Naive thymus-derived CD8-positive, alpha-beta T cell (primary cell): ENCODE data around the gene NRARP. TPM values are rescaled to one million over a fixed set of nuclear protein-coding genes. Genes with fewer than 3 reads are reported as not detected.
"Not testable (repeated sequence)": the region's sequence is repeated elsewhere in the genome, so short reads cannot be mapped to it uniquely, and the experiment has no call there.

Source experiments
- ATAC-seq, 2 donors: fragments of 150-1000 bp; cut with Tn5 transposase in 1 of 2; sonication (Bioruptor Pico), chemical (Tn5 transposase) in 1 of 2; 1 replicate in 1 of 2; 2 replicates in 1 of 2; pipeline ENCODE4 v1.10.0; 2021; ENCODE audit warnings: mild to moderate bottlenecking in 2 of 2, moderate library complexity in 2 of 2
- POLR2A ChIA-PET: fragments of 350-600 bp; sonication (Branson Sonifier 250); formaldehyde crosslinking; loops from one replicate; lab custom pipeline; 2021; ENCODE audit warnings: antibody characterized with exemption; lab: Charles Lee
- DNase-seq, 10 donors: peaks; one replicate each; pipeline versions ENCODE4 v3.0.0 to v3.0.0-alpha.2; 2020 to 2022
- H3K27ac Mint-ChIP-seq, 10 donors: one replicate each; pipeline ENCODE4 v1.8.0; 2020 to 2022; ENCODE audit warnings: mild to moderate bottlenecking in 10 of 10, mixed read lengths in 10 of 10, moderate library complexity in 4 of 10, inconsistent platforms in 1 of 10
- H3K27me3 Mint-ChIP-seq, 5 donors: one replicate each; pipeline ENCODE4 v1.8.0; 2021 to 2022; ENCODE audit warnings: mixed read lengths in 5 of 5
- H3K36me3 Mint-ChIP-seq, 3 donors: one replicate each; pipeline ENCODE4 v1.8.0; 2020 to 2022; ENCODE audit warnings: mixed read lengths in 3 of 3, mild to moderate bottlenecking in 2 of 3, inconsistent platforms in 1 of 3
- H3K4me1 Mint-ChIP-seq, 4 donors: one replicate each; pipeline ENCODE4 v1.8.0; 2021 to 2022; ENCODE audit warnings: mixed read lengths in 4 of 4
- H3K4me3 Mint-ChIP-seq, 10 donors: one replicate each; pipeline ENCODE4 v1.8.0; 2020 to 2022; ENCODE audit warnings: mild to moderate bottlenecking in 10 of 10, mixed read lengths in 10 of 10, moderate library complexity in 6 of 10, inconsistent platforms in 1 of 10
- H3K9me3 Mint-ChIP-seq, 9 donors: one replicate each; pipeline ENCODE4 v1.8.0; 2020 to 2022; ENCODE audit warnings: mixed read lengths in 9 of 9, mild to moderate bottlenecking in 3 of 9, inconsistent platforms in 1 of 9, moderate library complexity in 1 of 9
- polyA plus RNA-seq, 3 donors: library from polyadenylated mRNA; unstranded; fragments of 300-500 nt; fragmentation: Illumina TruSeq; gene quantifications; one replicate each; pipeline ENCODE4 v1.2.3, GENCODE V29; 2021
- total RNA-seq, 8 experiments: library from RNA in 2 of 8; stranded (reverse) in 2 of 8; gene quantifications; one replicate each; pipeline ENCODE4 v1.2.3 and lab custom pipeline; 2021 to 2026

NRARP gene
- total and polyA plus RNA-seq, 5 experiments from 2014 or later: 2.4 to 2.5 TPM; not detected in 3

DNA sequence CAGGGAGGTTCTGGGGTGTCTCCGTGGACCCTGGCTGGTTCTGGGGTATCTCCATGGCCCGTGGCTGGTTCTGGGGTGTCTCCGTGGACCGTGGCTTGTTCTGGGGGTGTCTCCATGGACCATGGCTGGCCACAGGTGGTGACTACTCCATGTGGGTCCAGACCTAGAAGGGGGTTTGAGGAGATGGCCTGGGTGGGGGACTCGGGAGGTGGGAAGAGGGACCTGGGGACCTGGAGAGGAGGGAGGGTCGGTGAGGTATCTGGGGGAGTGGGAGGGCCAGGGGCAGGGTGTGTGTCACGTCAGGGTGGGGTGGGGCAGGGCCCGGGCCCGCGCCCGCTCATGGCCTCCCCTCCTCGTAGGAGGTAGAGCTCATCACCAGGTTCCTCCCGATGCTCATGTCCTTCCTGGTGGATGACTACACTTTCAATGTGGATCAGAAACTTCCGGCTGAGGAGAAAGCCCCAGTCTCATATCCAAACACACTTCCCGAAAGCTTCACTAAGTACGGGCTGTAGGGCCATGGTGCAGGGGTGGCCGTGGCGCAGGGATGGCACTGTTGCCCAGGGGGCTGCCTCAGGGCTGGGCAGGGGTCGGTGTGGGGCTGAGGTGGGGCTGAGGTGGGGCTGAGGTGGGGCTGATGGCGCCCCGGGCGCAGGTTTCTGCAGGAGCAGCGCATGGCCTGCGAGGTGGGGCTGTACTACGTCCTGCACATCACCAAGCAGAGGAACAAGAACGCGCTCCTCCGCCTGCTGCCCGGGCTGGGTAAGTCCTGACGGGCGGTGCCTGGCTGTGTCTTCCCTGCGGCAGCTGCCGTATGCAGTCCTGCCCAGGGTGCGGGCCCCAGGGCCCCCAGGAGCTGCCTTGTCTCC, 35.3 kb downstream of the NRARP start:
- peaks cover 0 to 57% (median 23%) of the 10 kb centered on the region in 3 donors for H3K36me3 Mint-ChIP-seq
- POLR2A ChIA-PET: interaction anchor here (0.9 to 1.4 kb wide), 3 partner anchors 25 to 30 kb away, joined by 3 read pairs; no protein-coding TSS in a partner anchor
- DNase-seq (no peak), ATAC-seq (no peak)
- peaks cover 9 to 21% (median 13%) of the 10 kb centered on the region in 4 donors for H3K4me1 Mint-ChIP-seq
- no peak overlapping the region for H3K4me3 Mint-ChIP-seq
- no peak overlapping the region for H3K27ac Mint-ChIP-seq
- H3K27me3 Mint-ChIP-seq: no peaks in the 10 kb centered on the region
- no peaks in the 10 kb centered on the region for H3K9me3 Mint-ChIP-seq

DNA sequence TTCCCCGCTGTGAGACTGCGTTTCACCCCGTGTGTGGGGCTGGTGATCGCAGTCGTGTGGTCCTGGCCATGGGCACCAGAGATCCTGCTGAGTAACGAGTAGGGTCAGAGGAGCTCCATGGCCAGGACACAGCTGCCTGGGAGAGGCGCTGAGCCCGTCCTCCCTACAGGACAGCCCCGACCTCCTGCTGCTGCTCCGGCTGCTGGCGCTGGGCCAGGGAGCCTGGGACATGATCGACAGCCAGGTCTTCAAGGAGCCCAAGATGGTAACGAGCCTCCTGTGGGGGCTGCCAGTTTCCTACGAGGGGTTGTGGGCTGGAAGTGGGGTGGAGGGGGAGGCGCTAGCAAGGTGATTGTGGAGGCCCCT, 35.9 kb downstream of the NRARP start:
- POLR2A ChIA-PET: interaction anchor here (1.2 to 1.4 kb wide), 2 partner anchors 10 to 28 kb away, joined by 3 to 4 read pairs; no protein-coding TSS in a partner anchor
- H3K36me3 Mint-ChIP-seq: peaks cover 0 to 60% (median 26%) of the 10 kb centered on the region in 3 donors
- no peak for DNase-seq
- no peaks in the 10 kb centered on the region for H3K27me3 Mint-ChIP-seq
- no peak for ATAC-seq
- peaks cover 7 to 15% (median 9%) of the 10 kb centered on the region in 4 donors for H3K4me1 Mint-ChIP-seq
- H3K27ac Mint-ChIP-seq: no peak overlapping the region
- no peak overlapping the region for H3K4me3 Mint-ChIP-seq
- no peaks in the 10 kb centered on the region for H3K9me3 Mint-ChIP-seq

DNA sequence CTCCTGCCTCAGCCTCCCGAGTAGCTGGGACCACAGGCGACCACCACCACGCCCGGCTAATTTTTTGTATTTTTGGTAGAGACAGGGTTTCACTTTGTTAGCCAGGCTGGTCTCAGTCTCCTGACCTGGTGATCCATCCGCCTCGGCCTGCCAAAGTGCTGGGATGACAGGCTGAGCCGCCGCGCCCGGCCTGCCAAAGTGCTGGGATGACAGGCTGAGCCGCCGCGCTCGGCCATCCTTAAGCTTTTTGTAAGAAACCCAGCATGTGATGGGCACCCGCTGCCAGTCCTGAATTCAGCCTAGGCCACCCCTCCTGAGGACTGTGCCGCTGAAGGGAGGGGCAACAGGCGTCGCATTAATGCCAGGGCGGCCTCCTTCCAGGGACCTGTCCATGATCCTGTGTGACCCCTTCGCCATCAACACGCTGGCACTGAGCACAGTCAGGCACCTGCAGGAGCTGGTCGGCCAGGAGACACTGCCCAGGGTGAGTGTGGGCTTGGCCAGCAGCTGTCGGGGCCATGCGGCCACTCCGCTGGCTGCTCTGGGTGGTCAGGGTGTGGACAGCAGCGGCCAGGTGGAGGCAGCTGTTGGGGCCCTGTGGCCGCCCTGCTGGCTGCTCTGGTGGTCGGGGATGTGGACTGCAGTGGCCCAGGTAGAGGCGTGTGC, 36.4 kb downstream of the NRARP start:
- Mint-ChIP-seq H3K9me3 (no peaks in the 10 kb centered on the region), H3K27ac (no peak overlapping the region), H3K4me1 (peaks cover 5 to 13% (median 8%) of the 10 kb centered on the region in 4 donors), H3K4me3 (no peak overlapping the region), H3K27me3 (no peaks in the 10 kb centered on the region), H3K36me3 (peaks cover 0 to 62% (median 26%) of the 10 kb centered on the region in 3 donors)
- DNase-seq: no peak
- POLR2A ChIA-PET: interaction anchor here (1.2 to 1.4 kb wide), 3 partner anchors 9 to 28 kb away, joined by 3 to 4 read pairs (median 4); no protein-coding TSS in a partner anchor
- ATAC-seq: no peak

DNA sequence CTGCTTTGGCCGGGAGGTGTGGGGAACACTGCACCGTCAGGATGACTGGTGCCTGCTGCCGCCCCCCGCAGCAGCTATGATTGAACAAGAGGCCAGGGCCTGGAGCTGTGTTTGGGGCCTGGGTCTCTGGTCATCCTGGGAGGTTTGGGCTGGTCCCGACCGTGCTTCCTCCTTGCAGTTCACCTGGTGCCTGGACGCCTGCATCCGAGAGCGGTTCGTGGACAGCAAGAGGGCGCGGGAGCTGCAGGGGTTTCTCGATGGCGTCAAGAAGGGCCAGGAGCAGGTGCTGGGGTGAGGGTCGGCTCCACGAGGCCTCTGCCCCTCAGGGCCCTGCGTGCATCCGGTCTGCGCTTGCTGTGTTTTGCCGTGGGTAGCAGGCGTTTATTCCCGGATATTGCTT, 38.0 kb downstream of the NRARP start:
- ATAC-seq (no peak), DNase-seq (no peak)
- Mint-ChIP-seq H3K36me3 (peaks cover 0 to 54% (median 18%) of the 10 kb centered on the region in 3 donors), H3K4me1 (peaks cover 2 to 5% (median 4%) of the 10 kb centered on the region in 4 donors), H3K9me3 (no peaks in the 10 kb centered on the region), H3K27ac (peak overlapping the region in 1 of 10 donors; percentile 48), H3K4me3 (no peak overlapping the region), H3K27me3 (no peaks in the 10 kb centered on the region)
- POLR2A ChIA-PET: no interaction called here

DNA sequence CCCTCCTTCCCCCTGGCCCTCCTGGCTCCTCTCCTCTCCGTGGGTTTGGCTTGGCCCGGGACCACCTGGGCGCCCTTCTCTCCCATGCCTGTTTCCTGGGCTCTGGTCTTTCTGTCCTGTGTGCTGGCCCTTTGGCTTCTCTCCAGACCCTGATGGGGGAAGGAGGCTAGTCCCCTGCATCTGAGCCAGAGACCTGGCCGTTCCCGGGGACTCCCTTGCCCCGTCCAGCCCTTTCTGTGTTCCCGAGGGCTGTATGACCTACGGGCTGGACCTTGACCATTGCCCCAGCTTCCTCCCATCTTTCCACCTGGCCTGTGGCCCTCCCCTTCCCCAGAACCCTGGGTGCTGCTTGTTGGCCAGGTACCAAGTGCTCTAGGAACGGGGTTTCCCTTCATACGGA, 38.6 kb downstream of the NRARP start:
- Mint-ChIP-seq H3K9me3 (no peaks in the 10 kb centered on the region), H3K4me1 (peaks cover under 1 to 5% (median under 1%) of the 10 kb centered on the region in 4 donors), H3K36me3 (peaks cover 0 to 54% (median 14%) of the 10 kb centered on the region in 3 donors), H3K27me3 (no peaks in the 10 kb centered on the region), H3K4me3 (no peak overlapping the region), H3K27ac (no peak overlapping the region)
- ATAC-seq (no peak), DNase-seq (no peak)
- POLR2A ChIA-PET: no interaction called here

DNA sequence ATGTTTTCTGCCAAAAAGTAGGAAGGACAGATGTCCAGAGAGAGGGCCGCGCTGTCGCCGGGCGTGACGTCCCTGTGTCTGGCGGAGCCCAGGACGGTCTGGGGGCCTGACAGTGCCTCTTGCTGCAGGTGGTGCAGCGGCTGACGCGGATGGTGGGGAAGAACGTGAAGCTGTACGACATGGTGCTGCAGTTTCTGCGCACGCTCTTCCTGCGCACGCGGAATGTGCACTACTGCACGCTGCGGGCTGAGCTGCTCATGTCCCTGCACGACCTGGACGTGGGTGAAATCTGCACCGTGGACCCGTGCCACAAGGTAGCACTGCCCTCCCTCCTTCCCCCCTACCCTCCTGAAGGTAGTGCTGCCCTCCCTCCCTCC, 39.2 kb downstream of the NRARP start:
- POLR2A ChIA-PET: no interaction called here
- H3K4me1 Mint-ChIP-seq: peaks cover 0 to 5% (median under 1%) of the 10 kb centered on the region in 4 donors
- no peak overlapping the region for H3K27ac Mint-ChIP-seq
- no peaks in the 10 kb centered on the region for H3K9me3 Mint-ChIP-seq
- H3K27me3 Mint-ChIP-seq: no peaks in the 10 kb centered on the region
- no peak overlapping the region for H3K4me3 Mint-ChIP-seq
- no peak for DNase-seq
- ATAC-seq: no peak
- H3K36me3 Mint-ChIP-seq: peaks cover 0 to 51% (median 13%) of the 10 kb centered on the region in 3 donors

DNA sequence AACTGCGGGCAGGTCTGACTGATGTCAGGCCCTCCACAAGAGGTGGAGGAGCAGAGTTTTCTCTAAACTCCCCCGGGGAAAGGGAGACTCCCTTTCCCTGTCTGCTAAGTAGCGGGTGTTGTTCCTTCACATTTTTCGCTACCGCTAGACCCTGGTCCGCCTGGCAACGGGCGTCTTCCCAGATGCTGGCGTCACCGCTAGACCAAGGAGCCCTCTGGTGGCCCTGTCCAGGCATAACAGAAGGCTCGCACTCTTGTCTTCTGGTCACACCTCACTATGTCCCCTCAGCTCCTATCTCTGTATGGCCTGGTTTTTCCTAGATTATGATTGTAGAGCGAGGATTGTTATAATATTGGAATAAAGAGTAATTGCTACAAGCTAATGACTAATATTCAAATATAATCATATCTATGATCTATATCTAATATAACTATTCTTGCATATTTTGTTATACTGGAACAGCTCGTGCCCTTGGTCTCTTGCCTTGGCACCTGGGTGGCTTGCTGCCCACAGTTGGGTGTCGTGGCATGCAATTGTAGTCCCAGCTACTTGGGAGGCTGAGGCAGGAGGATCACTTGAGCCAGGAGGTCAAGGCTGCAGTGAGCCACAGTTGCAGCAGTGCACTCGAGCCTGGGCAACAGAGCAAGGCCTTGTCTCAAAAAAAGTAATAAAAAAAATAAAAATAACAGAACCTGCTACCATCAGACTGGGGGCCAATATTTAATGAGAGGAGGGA, 39.7 kb downstream of the NRARP start:
- peak in 1 of 10 donors; percentile 38 for DNase-seq
- H3K9me3 Mint-ChIP-seq, H3K4me3 Mint-ChIP-seq, H3K27me3 Mint-ChIP-seq, ATAC-seq, H3K4me1 Mint-ChIP-seq, H3K27ac Mint-ChIP-seq: not testable (repeated sequence)
- H3K36me3 Mint-ChIP-seq: peaks cover 0 to 46% (median 9%) of the 10 kb centered on the region in 3 donors
- POLR2A ChIA-PET: interaction anchor here (1.2 kb wide), 1 partner anchor 8 kb away, joined by 4 read pairs; no protein-coding TSS in a partner anchor

DNA sequence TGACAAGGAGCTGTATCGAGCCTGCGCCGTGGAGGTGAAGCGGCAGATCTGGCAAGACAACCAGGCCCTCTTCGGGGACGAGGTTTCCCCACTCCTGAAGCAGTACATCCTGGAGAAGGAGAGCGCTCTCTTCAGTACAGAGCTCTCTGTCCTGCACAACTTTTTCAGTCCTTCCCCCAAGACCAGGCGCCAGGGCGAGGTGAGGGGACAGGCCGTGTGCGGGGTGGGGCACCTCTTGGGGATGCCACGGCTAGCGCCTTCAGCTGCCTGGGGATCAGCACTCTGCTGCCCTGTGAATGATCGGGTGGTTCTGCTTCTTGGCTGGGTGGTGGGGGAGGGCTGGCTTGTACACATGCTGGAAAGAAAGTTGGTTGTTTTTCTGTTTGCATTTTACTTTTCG, 45.2 kb downstream of the NRARP start:
- peak overlapping the region; percentile 59 to 96 (median 86) for H3K4me3 Mint-ChIP-seq
- ATAC-seq: no peak

DNA sequence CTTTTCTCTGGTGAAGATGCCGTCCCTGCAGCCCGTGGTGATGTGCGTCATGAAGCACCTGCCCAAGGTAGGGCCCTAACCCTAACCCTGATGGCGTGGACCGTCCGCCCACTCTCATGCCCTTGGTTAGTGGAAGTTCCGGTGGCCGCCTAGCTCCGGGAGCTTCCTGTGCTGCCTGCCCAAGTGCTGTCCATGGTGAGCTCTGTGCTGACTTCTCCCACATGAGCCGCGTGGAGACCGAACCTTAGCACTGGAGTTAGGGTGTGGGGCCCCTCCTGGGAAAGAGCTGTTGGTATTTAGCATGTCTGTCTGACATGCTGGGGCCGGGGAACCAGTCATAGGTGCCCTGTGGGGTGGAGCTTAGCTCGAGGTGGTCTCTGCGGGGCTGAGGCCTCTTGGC, 45.7 kb downstream of the NRARP start:
- POLR2A ChIA-PET: interaction anchor here (0.6 to 8.2 kb wide), 9 partner anchors 9 to 293 kb away, joined by 3 to 139 read pairs (median 6); partner anchors contain the start of genes EXD3, MAN1B1 and TUBB4B
- Mint-ChIP-seq H3K36me3 (peaks cover 0 to 17% (median 0%) of the 10 kb centered on the region in 3 donors), H3K4me3 (peak overlapping the region; percentile 84 to 96 (median 87)), H3K9me3 (no peaks in the 10 kb centered on the region), H3K27me3 (no peaks in the 10 kb centered on the region), H3K27ac (peak overlapping the region in 1 of 10 donors; percentile 11), H3K4me1 (peaks cover 4 to 20% (median 12%) of the 10 kb centered on the region in 4 donors)
- ATAC-seq (no peak), DNase-seq (no peak)

More for the DNA sequence above, 45.2 kb downstream of the NRARP start:
- POLR2A ChIA-PET: interaction anchor here (0.6 to 8.2 kb wide), 7 partner anchors 9 to 292 kb away, joined by 4 to 139 read pairs (median 6); partner anchors contain the start of genes MAN1B1 and TUBB4B
- peak overlapping the region in 1 of 10 donors; percentile 19 for H3K27ac Mint-ChIP-seq
- no peaks in the 10 kb centered on the region for H3K27me3 Mint-ChIP-seq
- H3K36me3 Mint-ChIP-seq: peaks cover 0 to 22% (median 3%) of the 10 kb centered on the region in 3 donors
- peaks cover 4 to 22% (median 15%) of the 10 kb centered on the region in 4 donors for H3K4me1 Mint-ChIP-seq
- no peaks in the 10 kb centered on the region for H3K9me3 Mint-ChIP-seq
- no peak for DNase-seq

DNA sequence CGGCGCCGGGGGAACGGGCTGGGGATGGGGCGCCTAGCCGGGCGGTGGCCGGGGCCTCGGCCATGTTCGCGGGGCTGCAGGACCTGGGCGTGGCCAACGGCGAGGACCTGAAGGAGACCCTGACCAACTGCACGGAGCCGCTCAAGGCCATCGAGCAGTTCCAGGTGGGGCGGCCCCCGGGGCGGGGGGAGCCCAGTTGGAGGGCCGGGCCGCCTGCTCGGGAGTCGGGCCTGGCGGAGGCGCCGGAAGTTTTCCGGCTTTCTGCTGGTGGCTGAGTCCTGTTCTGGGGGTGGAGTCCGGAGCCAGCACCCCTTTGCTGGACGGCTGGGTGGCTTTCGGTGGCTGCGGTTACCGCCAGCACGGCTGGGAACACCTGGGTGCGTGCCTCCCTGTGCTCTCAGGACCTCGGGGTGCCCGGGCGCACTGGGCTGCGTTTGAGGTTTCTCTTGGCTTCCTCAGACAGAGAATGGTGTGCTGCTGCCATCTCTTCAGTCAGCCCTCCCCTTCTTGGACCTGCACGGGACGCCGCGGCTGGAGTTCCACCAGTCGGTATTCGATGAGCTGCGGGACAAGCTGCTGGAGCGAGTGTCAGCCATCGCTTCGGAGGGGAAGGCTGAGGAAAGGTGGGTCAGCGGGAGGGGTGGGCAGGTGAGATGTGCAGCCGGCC, 46.5 kb downstream of the NRARP start:
- Mint-ChIP-seq H3K4me3 (peak overlapping the region; percentile 84 to 96 (median 87)), H3K4me1 (peaks cover 4 to 20% (median 12%) of the 10 kb centered on the region in 4 donors), H3K9me3 (no peaks in the 10 kb centered on the region), H3K36me3 (peaks cover 0 to 13% (median 0%) of the 10 kb centered on the region in 3 donors), H3K27me3 (no peaks in the 10 kb centered on the region), H3K27ac (peak overlapping the region in 9 of 10 donors; percentile 25 to 89 (median 66))
- POLR2A ChIA-PET: interaction anchor here (1.0 to 8.2 kb wide), 12 partner anchors 10 to 295 kb away, joined by 3 to 139 read pairs (median 4); partner anchors contain the start of genes EXD3, MAN1B1, PNPLA7 and SSNA1
- peak in 1 of 10 donors; percentile 35 for DNase-seq
- peak in 1 of 2 donors; percentile 6 for ATAC-seq
